OCI-LY7 (cell line): ENCODE measurements around the gene HMGXB4. TPM values are rescaled to one million over a fixed set of nuclear protein-coding genes. Genes with fewer than 3 reads are reported as not detected.
A peak's percentile ranks its signal among the peaks of the same experiment; 100 is the strongest.

Source experiments
- BruUV-seq: library from RNA; stranded (reverse); fragments of 400-500 nt; replicated peaks from 2 replicates; lab custom pipeline; 2021; lab: Mats Ljungman, UMichigan
- CTCF ChIA-PET: fragments of 300-600 bp; sonication (Branson Sonifier 250); formaldehyde crosslinking; loops from one replicate; lab custom pipeline; 2022; ENCODE audit warnings: antibody characterized with exemption; ENCODE audit not compliant: unreplicated experiment; lab: Charles Lee
- POLR2A ChIA-PET: fragments of 300-600 bp; sonication (Branson Sonifier 250); formaldehyde crosslinking; loops from one replicate; lab custom pipeline; 2022; ENCODE audit warnings: antibody characterized with exemption; lab: Charles Lee
- DNase-seq: peaks from one replicate; pipeline ENCODE4 v3.0.0-alpha.2; 2015; ENCODE audit warnings: low spot score
- H2AFZ ChIP-seq: fragments of 200-600 bp; sonication (generic), shearing (Covaris generic); 2 replicates; pipeline ENCODE4 v1.6.1; 2014; ENCODE audit warnings: mild to moderate bottlenecking, antibody characterized with exemption, low read length, moderate library complexity
- H3K27ac ChIP-seq: fragments of 200-600 bp; sonication (generic); 2 replicates; pipeline ENCODE4 v1.5.1; 2014; ENCODE audit warnings: mixed run types, low read depth, mild to moderate bottlenecking, moderate library complexity, low read length, inconsistent platforms; ENCODE audit not compliant: poor library complexity, severe bottlenecking
- H3K36me3 ChIP-seq: fragments of 200-600 bp; sonication (generic); 2 replicates; pipeline ENCODE4 v1.6.1; 2014; ENCODE audit warnings: mild to moderate bottlenecking, antibody characterized with exemption, low read length, moderate library complexity, mixed read lengths; ENCODE audit not compliant: insufficient read depth
- H3K4me1 ChIP-seq: fragments of 200-600 bp; sonication (generic); 2 replicates; pipeline ENCODE4 v1.5.1; 2014; ENCODE audit warnings: mild to moderate bottlenecking, low read length; ENCODE audit not compliant: insufficient read depth, poor library complexity, severe bottlenecking
- H3K4me2 ChIP-seq: fragments of 200-600 bp; sonication (generic); 2 replicates; pipeline ENCODE4 v1.6.1; 2014; ENCODE audit warnings: mild to moderate bottlenecking, low read length
- H3K4me3 ChIP-seq: fragments of 200-600 bp; sonication (generic); 2 replicates; pipeline ENCODE4 v1.5.1; 2014; ENCODE audit warnings: mild to moderate bottlenecking, low read depth, low read length; ENCODE audit not compliant: poor library complexity, severe bottlenecking
- H3K79me2 ChIP-seq: fragments of 200-600 bp; sonication (generic); 2 replicates; pipeline ENCODE4 v1.6.1; 2016; ENCODE audit warnings: low read depth, mild to moderate bottlenecking, low read length, moderate library complexity, mixed read lengths; ENCODE audit not compliant: insufficient read depth
- H3K9me2 ChIP-seq: fragments of 200-600 bp; sonication (generic); 2 replicates; pipeline ENCODE4 v1.6.1; 2016; ENCODE audit warnings: mild to moderate bottlenecking, low read length, mixed read lengths; ENCODE audit not compliant: insufficient read depth
- H3K9me3 ChIP-seq: fragments of 200-600 bp; sonication (generic); 2 replicates; pipeline ENCODE4 v1.6.1; 2014; ENCODE audit warnings: mild to moderate bottlenecking, mixed run types, low read length, mixed read lengths
- H4K20me1 ChIP-seq: fragments of 200-600 bp; sonication (generic); 2 replicates; pipeline ENCODE4 v1.6.1; 2014; ENCODE audit warnings: mild to moderate bottlenecking, antibody characterized with exemption, low read length, moderate library complexity, mixed read lengths; ENCODE audit not compliant: insufficient read depth
- CTCF ChIP-seq: fragments of 200-600 bp; sonication (generic); conservative IDR thresholded peaks from 2 replicates; pipeline ENCODE4 v1.5.1; 2014; ENCODE audit warnings: mild to moderate bottlenecking, antibody characterized with exemption, low read length, moderate library complexity, mixed read lengths
- EZH2phosphoT487 ChIP-seq: fragments of 200-600 bp; sonication (generic); IDR thresholded peaks from 2 replicates; pipeline ENCODE4 v1.6.1; 2018; ENCODE audit warnings: low read depth, borderline replicate concordance, mild to moderate bottlenecking, mixed run types, antibody characterized with exemption, low read length, moderate library complexity, mixed read lengths
- intact Hi-C: fragments of 100-400 bp; cut with micrococcal nuclease; formaldehyde crosslinking; loops from one replicate; pipeline ENCODE4 v1.10.0; 2022; ENCODE audit not compliant: unreplicated experiment
- total RNA-seq, 2 experiments: library from RNA; depleted of rRNA in 1 of 2; stranded (reverse); fragments of >200 nt in 1 of 2; shearing (Covaris generic) in 1 of 2; gene quantifications; 2 replicates each; pipeline ENCODE4 v1.2.3, GENCODE V29; 2014 to 2022

HMGXB4 gene
- total RNA-seq, 2 experiments from 2014 or later = 25.2 to 46.9 TPM

GRCh38 chr22:35258191-35258988 is 1.1 kb downstream of the HMGXB4 start:
- ChIA-PET POLR2A (interaction anchor here (0.9 to 1.8 kb wide), 5 partner anchors 19 to 48 kb away, joined by 3 to 7 read pairs (median 3); partner anchors contain the start of gene TOM1), CTCF (no interaction called here)
- peak overlapping the region; percentile 89 for H3K4me2 ChIP-seq
- no peaks in the 10 kb centered on the region for H4K20me1 ChIP-seq
- no peaks in the 10 kb centered on the region for H3K9me3 ChIP-seq
- no peaks in the 10 kb centered on the region for H3K9me2 ChIP-seq
- no TSS peak for BruUV-seq
- H2AFZ ChIP-seq = peak overlapping the region; percentile 86
- H3K4me3 ChIP-seq = peak overlapping the region; percentile 87
- H3K36me3 ChIP-seq = peaks cover 41% of the 10 kb centered on the region
- peak overlapping the region; percentile 73 for H3K27ac ChIP-seq
- intact Hi-C loops = loop anchor here (5.0 kb wide), 1 partner anchor 74 kb away; no protein-coding TSS in a partner anchor
- peak; percentile 47 for DNase-seq
- no peak for TF ChIP-seq EZH2phosphoT487
- no peak for TF ChIP-seq CTCF
- H3K4me1 ChIP-seq = peaks cover 19% of the 10 kb centered on the region
- peaks cover 41% of the 10 kb centered on the region for H3K79me2 ChIP-seq

GRCh38 chr22:35264986-35265385 is 7.7 kb downstream of the HMGXB4 start:
- BruUV-seq = no TSS peak
- Histone ChIP-seq H3K4me2 (no peak overlapping the region), H3K9me2 (no peaks in the 10 kb centered on the region), H3K4me3 (no peak overlapping the region), H4K20me1 (no peaks in the 10 kb centered on the region), H3K4me1 (no peaks in the 10 kb centered on the region), H2AFZ (no peak overlapping the region), H3K36me3 (peaks cover 90% of the 10 kb centered on the region), H3K79me2 (peaks cover 36% of the 10 kb centered on the region), H3K27ac (no peak overlapping the region), H3K9me3 (no peaks in the 10 kb centered on the region)
- TF ChIP-seq CTCF (no peak), EZH2phosphoT487 (no peak)
- CTCF ChIA-PET = no interaction called here
- DNase-seq = no peak
- intact Hi-C loops = no loop called here
- POLR2A ChIA-PET = no interaction called here

GRCh38 chr22:35266277-35266676 is 9.0 kb downstream of the HMGXB4 start:
- Histone ChIP-seq H3K27ac (no peak overlapping the region), H2AFZ (no peak overlapping the region), H4K20me1 (no peaks in the 10 kb centered on the region), H3K4me2 (no peak overlapping the region), H3K9me2 (no peaks in the 10 kb centered on the region), H3K4me3 (no peak overlapping the region), H3K9me3 (no peaks in the 10 kb centered on the region), H3K4me1 (no peaks in the 10 kb centered on the region), H3K36me3 (peaks cover 96% of the 10 kb centered on the region), H3K79me2 (peaks cover 26% of the 10 kb centered on the region)
- CTCF ChIA-PET = no interaction called here
- BruUV-seq = no TSS peak
- no peak for TF ChIP-seq CTCF
- TF ChIP-seq EZH2phosphoT487 = no peak
- no peak for DNase-seq
- POLR2A ChIA-PET = interaction anchor here (0.7 kb wide), 1 partner anchor 8 kb away, joined by 4 read pairs; no protein-coding TSS in a partner anchor
- intact Hi-C loops = no loop called here
